ENCODE measurements around the gene ATP8A2.

The ATP8A2 gene

GRCh38 chr13:25973576-25973975 is 601.8 kb downstream of the ATP8A2 start:
- Histone ChIP-seq H3K27me3 (ENCODE audit: control insufficient read depth, insufficient read depth, low read length) (peaks cover 34% of the 10 kb centered on the region), H3K36me3 (ENCODE audit: control insufficient read depth, insufficient read depth, low read length) (no peaks in the 10 kb centered on the region), H3K9me3 (ENCODE audit: control insufficient read depth, insufficient read depth, low read length) (no peaks in the 10 kb centered on the region), H3K9ac (ENCODE audit: low read depth, low read length) (no peak overlapping the region), H3K4me1 (ENCODE audit: control insufficient read depth, insufficient read depth, low read length) (peaks cover 26% of the 10 kb centered on the region), H3K4me3 (ENCODE audit: low read depth, low read length) (no peak overlapping the region)

GRCh38 chr13:25977216-25977615 is 605.4 kb downstream of the ATP8A2 start:
- H3K27me3 ChIP-seq (ENCODE audit: control insufficient read depth, insufficient read depth, low read length): peaks cover 19% of the 10 kb centered on the region
- H3K4me3 ChIP-seq (ENCODE audit: low read depth, low read length): no peak overlapping the region
- H3K36me3 ChIP-seq (ENCODE audit: control insufficient read depth, insufficient read depth, low read length): no peaks in the 10 kb centered on the region
- H3K4me1 ChIP-seq (ENCODE audit: control insufficient read depth, insufficient read depth, low read length): peaks cover 21% of the 10 kb centered on the region
- H3K9ac ChIP-seq (ENCODE audit: low read depth, low read length): no peak overlapping the region
- no peaks in the 10 kb centered on the region for H3K9me3 ChIP-seq (ENCODE audit: control insufficient read depth, insufficient read depth, low read length)

GRCh38 chr13:25977671-25978070 is 605.9 kb downstream of the ATP8A2 start:
- Histone ChIP-seq H3K4me3 (ENCODE audit: low read depth, low read length) (no peak overlapping the region), H3K4me1 (ENCODE audit: control insufficient read depth, insufficient read depth, low read length) (peaks cover 21% of the 10 kb centered on the region), H3K36me3 (ENCODE audit: control insufficient read depth, insufficient read depth, low read length) (no peaks in the 10 kb centered on the region), H3K27me3 (ENCODE audit: control insufficient read depth, insufficient read depth, low read length) (peaks cover 17% of the 10 kb centered on the region), H3K9ac (ENCODE audit: low read depth, low read length) (no peak overlapping the region), H3K9me3 (ENCODE audit: control insufficient read depth, insufficient read depth, low read length) (no peaks in the 10 kb centered on the region)

GRCh38 chr13:25978961-25979360 is 607.2 kb downstream of the ATP8A2 start:
- Histone ChIP-seq H3K36me3 (ENCODE audit: control insufficient read depth, insufficient read depth, low read length) (no peaks in the 10 kb centered on the region), H3K27me3 (ENCODE audit: control insufficient read depth, insufficient read depth, low read length) (peaks cover 9% of the 10 kb centered on the region), H3K4me3 (ENCODE audit: low read depth, low read length) (no peak overlapping the region), H3K9me3 (ENCODE audit: control insufficient read depth, insufficient read depth, low read length) (no peaks in the 10 kb centered on the region), H3K9ac (ENCODE audit: low read depth, low read length) (no peak overlapping the region), H3K4me1 (ENCODE audit: control insufficient read depth, insufficient read depth, low read length) (peaks cover 16% of the 10 kb centered on the region)

GRCh38 chr13:25979371-25979770 is 607.6 kb downstream of the ATP8A2 start:
- H3K9ac ChIP-seq (ENCODE audit: low read depth, low read length): no peak overlapping the region
- H3K27me3 ChIP-seq (ENCODE audit: control insufficient read depth, insufficient read depth, low read length): peaks cover 5% of the 10 kb centered on the region
- no peaks in the 10 kb centered on the region for H3K36me3 ChIP-seq (ENCODE audit: control insufficient read depth, insufficient read depth, low read length)
- H3K4me1 ChIP-seq (ENCODE audit: control insufficient read depth, insufficient read depth, low read length): peaks cover 16% of the 10 kb centered on the region
- H3K9me3 ChIP-seq (ENCODE audit: control insufficient read depth, insufficient read depth, low read length): no peaks in the 10 kb centered on the region
- H3K4me3 ChIP-seq (ENCODE audit: low read depth, low read length): no peak overlapping the region

GRCh38 chr13:25980255-25980654 is 608.5 kb downstream of the ATP8A2 start:
- Histone ChIP-seq H3K9ac (ENCODE audit: low read depth, low read length) (no peak overlapping the region), H3K4me3 (ENCODE audit: low read depth, low read length) (no peak overlapping the region), H3K4me1 (ENCODE audit: control insufficient read depth, insufficient read depth, low read length) (peaks cover 16% of the 10 kb centered on the region), H3K27me3 (ENCODE audit: control insufficient read depth, insufficient read depth, low read length) (no peaks in the 10 kb centered on the region), H3K36me3 (ENCODE audit: control insufficient read depth, insufficient read depth, low read length) (no peaks in the 10 kb centered on the region), H3K9me3 (ENCODE audit: control insufficient read depth, insufficient read depth, low read length) (no peaks in the 10 kb centered on the region)

GRCh38 chr13:25981060-25981459 is 609.3 kb downstream of the ATP8A2 start:
- no peak overlapping the region for H3K4me3 ChIP-seq (ENCODE audit: low read depth, low read length)
- no peaks in the 10 kb centered on the region for H3K9me3 ChIP-seq (ENCODE audit: control insufficient read depth, insufficient read depth, low read length)

GRCh38 chr13:25982907-25983306 is 611.1 kb downstream of the ATP8A2 start:
- Histone ChIP-seq H3K4me3 (ENCODE audit: low read depth, low read length) (no peak overlapping the region), H3K9me3 (ENCODE audit: control insufficient read depth, insufficient read depth, low read length) (no peaks in the 10 kb centered on the region), H3K36me3 (ENCODE audit: control insufficient read depth, insufficient read depth, low read length) (no peaks in the 10 kb centered on the region), H3K27me3 (ENCODE audit: control insufficient read depth, insufficient read depth, low read length) (no peaks in the 10 kb centered on the region), H3K4me1 (ENCODE audit: control insufficient read depth, insufficient read depth, low read length) (peaks cover 5% of the 10 kb centered on the region), H3K9ac (ENCODE audit: low read depth, low read length) (no peak overlapping the region)

More at GRCh38 chr13:25981060-25981459, 609.3 kb downstream of the ATP8A2 start:
- H3K27me3 ChIP-seq (ENCODE audit: control insufficient read depth, insufficient read depth, low read length): no peaks in the 10 kb centered on the region
- peaks cover 16% of the 10 kb centered on the region for H3K4me1 ChIP-seq (ENCODE audit: control insufficient read depth, insufficient read depth, low read length)
- H3K36me3 ChIP-seq (ENCODE audit: control insufficient read depth, insufficient read depth, low read length): no peaks in the 10 kb centered on the region
- H3K9ac ChIP-seq (ENCODE audit: low read depth, low read length): no peak overlapping the region

- no peaks in the 10 kb centered on the region for H3K36me3 ChIP-seq (ENCODE audit: control insufficient read depth, insufficient read depth, low read length)
- H3K27me3 ChIP-seq (ENCODE audit: control insufficient read depth, insufficient read depth, low read length): no peaks in the 10 kb centered on the region
- H3K9ac ChIP-seq (ENCODE audit: low read depth, low read length): no peak overlapping the region
- H3K4me3 ChIP-seq (ENCODE audit: low read depth, low read length): no peak overlapping the region
- no peaks in the 10 kb centered on the region for H3K4me1 ChIP-seq (ENCODE audit: control insufficient read depth, insufficient read depth, low read length)
- no peaks in the 10 kb centered on the region for H3K9me3 ChIP-seq (ENCODE audit: control insufficient read depth, insufficient read depth, low read length)
These were observed 616.2 kb downstream of the ATP8A2 start for GRCh38 chr13:25987987-25988386.

GRCh38 chr13:25988661-25989060 is 616.9 kb downstream of the ATP8A2 start:
- no peak overlapping the region for H3K9ac ChIP-seq (ENCODE audit: low read depth, low read length)
- no peaks in the 10 kb centered on the region for H3K4me1 ChIP-seq (ENCODE audit: control insufficient read depth, insufficient read depth, low read length)
- H3K9me3 ChIP-seq (ENCODE audit: control insufficient read depth, insufficient read depth, low read length): no peaks in the 10 kb centered on the region
- no peaks in the 10 kb centered on the region for H3K27me3 ChIP-seq (ENCODE audit: control insufficient read depth, insufficient read depth, low read length)
- H3K36me3 ChIP-seq (ENCODE audit: control insufficient read depth, insufficient read depth, low read length): no peaks in the 10 kb centered on the region
- no peak overlapping the region for H3K4me3 ChIP-seq (ENCODE audit: low read depth, low read length)

GRCh38 chr13:25990801-25991200 is 619.0 kb downstream of the ATP8A2 start:
- H3K36me3 ChIP-seq (ENCODE audit: control insufficient read depth, insufficient read depth, low read length): no peaks in the 10 kb centered on the region
- H3K9ac ChIP-seq (ENCODE audit: low read depth, low read length): no peak overlapping the region
- no peaks in the 10 kb centered on the region for H3K4me1 ChIP-seq (ENCODE audit: control insufficient read depth, insufficient read depth, low read length)
- no peaks in the 10 kb centered on the region for H3K27me3 ChIP-seq (ENCODE audit: control insufficient read depth, insufficient read depth, low read length)
- H3K4me3 ChIP-seq (ENCODE audit: low read depth, low read length): no peak overlapping the region
- no peaks in the 10 kb centered on the region for H3K9me3 ChIP-seq (ENCODE audit: control insufficient read depth, insufficient read depth, low read length)

GRCh38 chr13:25992076-25992475 is 620.3 kb downstream of the ATP8A2 start:
- Histone ChIP-seq H3K9ac (ENCODE audit: low read depth, low read length) (no peak overlapping the region), H3K9me3 (ENCODE audit: control insufficient read depth, insufficient read depth, low read length) (no peaks in the 10 kb centered on the region), H3K4me3 (ENCODE audit: low read depth, low read length) (no peak overlapping the region), H3K4me1 (ENCODE audit: control insufficient read depth, insufficient read depth, low read length) (no peaks in the 10 kb centered on the region), H3K36me3 (ENCODE audit: control insufficient read depth, insufficient read depth, low read length) (no peaks in the 10 kb centered on the region), H3K27me3 (ENCODE audit: control insufficient read depth, insufficient read depth, low read length) (no peaks in the 10 kb centered on the region)

Data from iPS-15b (cell line).